ENCODE results near the gene PID1. TPM values are rescaled to one million over a fixed set of nuclear protein-coding genes. Genes with fewer than 3 reads are reported as not detected.

Gene PID1
- total RNA-seq, 1 experiment from 2014 or later, result 2.9 TPM

- in situ Hi-C loops (cut with HindIII; ENCODE audit: low pct_unique_long_range_greater_than_20kb, low sequenced_read_pairs), result no loop called here
- no peak for DNase-seq (ENCODE audit: low read depth, low spot score)
- BruUV-seq (replicated peaks), result no TSS peak
- Histone ChIP-seq H3K36me3 (ENCODE audit: control insufficient read depth, insufficient read depth, low read length) (no peaks in the 10 kb centered on the region), H3K27me3 (ENCODE audit: control insufficient read depth, insufficient read depth, low read length) (no peaks in the 10 kb centered on the region), H3K4me3 (ENCODE audit: low read depth in 2 of 2, low read length in 2 of 2) (no peak overlapping the region), H3K27ac (ENCODE audit: low read length) (no peak overlapping the region), H3K9me3 (ENCODE audit: control insufficient read depth, insufficient read depth, low read depth, low read length) (no peaks in the 10 kb centered on the region), H3K4me1 (ENCODE audit: control insufficient read depth, insufficient read depth, low read length) (no peaks in the 10 kb centered on the region)
- ChIA-PET POLR2A (no interaction called here), CTCF (no interaction called here)
- no peak for ATAC-seq
- intact Hi-C loops (cut with micrococcal nuclease; ENCODE audit: unreplicated experiment), result no loop called here
- TF ChIP-seq SIN3A (IDR thresholded peaks at IDR 0.05; ENCODE audit: borderline replicate concordance, insufficient read depth, low read depth, low read length), result no peak
- TF ChIP-seq TCF7L2 (IDR thresholded peaks at IDR 0.05; ENCODE audit: low read depth, low read length), result no peak
- TF ChIP-seq POLR2AphosphoS5 (IDR thresholded peaks at IDR 0.05; ENCODE audit: low read depth, low read length), result no peak
- no peak for TF ChIP-seq CTCF (IDR thresholded peaks at IDR 0.05)
- TF ChIP-seq REST (IDR thresholded peaks at IDR 0.05; ENCODE audit: insufficient read depth in 1 of 2, low read depth in 2 of 2, low read length in 1 of 2), result no peak
Measured at GRCh38 chr2:229150317-229150716, 120.8 kb downstream of the PID1 start.

- Histone ChIP-seq H3K4me1 (ENCODE audit: control insufficient read depth, insufficient read depth, low read length) (no peaks in the 10 kb centered on the region), H3K27me3 (ENCODE audit: control insufficient read depth, insufficient read depth, low read length) (no peaks in the 10 kb centered on the region), H3K9me3 (ENCODE audit: control insufficient read depth, insufficient read depth, low read depth, low read length) (no peaks in the 10 kb centered on the region), H3K36me3 (ENCODE audit: control insufficient read depth, insufficient read depth, low read length) (no peaks in the 10 kb centered on the region), H3K27ac (ENCODE audit: low read length) (no peak overlapping the region), H3K4me3 (ENCODE audit: low read depth in 2 of 2, low read length in 2 of 2) (no peak overlapping the region)
- CTCF ChIA-PET, result interaction anchor here (0.6 kb wide), 1 partner anchor 12 kb away, joined by 4 read pairs; no protein-coding TSS in a partner anchor
- BruUV-seq (replicated peaks), result no TSS peak
- POLR2A ChIA-PET, result no interaction called here
- in situ Hi-C loops (cut with HindIII; ENCODE audit: low pct_unique_long_range_greater_than_20kb, low sequenced_read_pairs) (no loop called here), intact Hi-C loops (cut with micrococcal nuclease; ENCODE audit: unreplicated experiment) (no loop called here)
- DNase-seq (ENCODE audit: low read depth, low spot score), result no peak
- no peak for TF ChIP-seq POLR2AphosphoS5 (IDR thresholded peaks at IDR 0.05; ENCODE audit: low read depth, low read length)
- TF ChIP-seq CTCF (IDR thresholded peaks at IDR 0.05), result no peak
- TF ChIP-seq TCF7L2 (IDR thresholded peaks at IDR 0.05; ENCODE audit: low read depth, low read length), result no peak
- TF ChIP-seq SIN3A (IDR thresholded peaks at IDR 0.05; ENCODE audit: borderline replicate concordance, insufficient read depth, low read depth, low read length), result no peak
- no peak for TF ChIP-seq REST (IDR thresholded peaks at IDR 0.05; ENCODE audit: insufficient read depth in 1 of 2, low read depth in 2 of 2, low read length in 1 of 2)
- ATAC-seq, result no peak
Measured at GRCh38 chr2:229141424-229142025, 129.6 kb downstream of the PID1 start.

Measured in Panc1 (cell line).